Renal cortex interstitium (tissue), 11 donors: Measurements from ENCODE around the gene SPAG16. TPM values are rescaled to one million over a fixed set of nuclear protein-coding genes. Genes with fewer than 3 reads are reported as not detected.
"Not testable (repeated sequence)": the region's sequence is repeated elsewhere in the genome, so short reads cannot be mapped to it uniquely, and the experiment has no call there.

Experiments
- DNase-seq, 11 donors: peaks; one replicate each; pipeline ENCODE4 v3.0.0-alpha.2; 2013; ENCODE audit warnings: low read depth in 9 of 11, low spot score in 4 of 11; ENCODE audit errors: extremely low read depth in 1 of 11
- polyA plus RNA-seq, 3 donors: library from polyadenylated mRNA; unstranded; fragments of 120-200 nt; gene quantifications; one replicate each; pipeline ENCODE4 v1.2.1, GENCODE V29; 2013; ENCODE audit not compliant: insufficient read length in 3 of 3

SPAG16 gene
- polyA plus RNA-seq, 3 donors: 59.5 to 73.2 (median 60.7) TPM

GRCh38 chr2:213315168-213315876 is 31.1 kb downstream of the SPAG16 start:
- no peak for DNase-seq

DNA sequence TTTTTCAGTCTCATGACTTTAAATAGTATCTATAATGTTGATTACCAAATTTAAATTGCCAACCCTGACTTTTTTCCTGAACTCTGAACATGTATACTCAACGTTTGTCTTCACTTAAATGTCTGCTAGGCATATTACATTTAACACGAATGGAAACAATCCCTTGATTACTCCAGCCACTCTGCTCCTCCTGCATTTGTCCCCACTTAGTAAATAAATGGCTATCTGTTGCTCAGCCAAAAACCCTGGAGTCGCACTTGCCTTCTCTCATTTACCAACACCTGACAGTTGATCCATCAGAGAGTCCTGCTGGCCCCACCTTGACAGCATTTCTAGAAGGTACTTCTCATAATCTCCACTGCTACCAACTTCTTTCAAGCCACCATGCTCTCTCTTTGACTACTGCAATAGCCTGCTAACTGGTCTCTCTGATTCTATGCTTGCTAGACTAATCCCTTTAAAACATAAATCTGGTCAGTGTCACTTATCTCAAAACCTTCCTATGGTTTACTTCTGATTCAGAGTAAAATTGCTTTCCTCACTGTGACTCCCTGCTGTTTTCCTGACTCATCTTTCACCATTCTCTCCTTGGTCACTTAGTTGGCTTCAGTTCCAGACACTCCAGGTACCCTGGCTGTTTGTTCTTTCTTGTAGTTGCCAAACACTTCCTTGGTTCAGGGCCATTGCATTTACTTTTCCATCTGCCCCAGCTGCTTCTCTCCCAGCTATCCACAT is 31.9 kb downstream of the SPAG16 start:
- no peak for DNase-seq

- no peak for DNase-seq
Measured at GRCh38 chr2:213317929-213318328, 33.7 kb downstream of the SPAG16 start.

GRCh38 chr2:213320604-213321003 is 36.3 kb downstream of the SPAG16 start:
- no peak for DNase-seq

GRCh38 chr2:213336253-213336770 is 52.0 kb downstream of the SPAG16 start:
- no peak for DNase-seq

DNA sequence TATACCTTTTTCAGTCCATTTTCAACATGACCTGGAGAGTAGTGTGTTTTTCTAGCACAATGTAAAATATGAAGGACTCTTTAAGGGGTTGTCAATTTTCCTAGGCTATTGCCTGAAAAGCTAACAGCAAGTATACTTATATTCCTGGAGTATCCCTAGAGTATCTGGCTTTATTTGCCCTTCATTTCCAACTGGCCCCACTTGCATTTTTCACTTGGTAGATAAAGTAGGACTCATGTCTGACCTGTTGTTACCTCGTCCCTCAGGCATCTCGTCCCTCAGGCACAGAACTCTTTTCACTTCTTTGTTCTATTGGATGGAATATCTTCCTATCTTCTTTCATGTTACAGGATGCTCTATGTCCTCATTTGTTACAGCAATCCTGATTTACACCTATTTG is 69.2 kb downstream of the SPAG16 start:
- no peak for DNase-seq

DNA sequence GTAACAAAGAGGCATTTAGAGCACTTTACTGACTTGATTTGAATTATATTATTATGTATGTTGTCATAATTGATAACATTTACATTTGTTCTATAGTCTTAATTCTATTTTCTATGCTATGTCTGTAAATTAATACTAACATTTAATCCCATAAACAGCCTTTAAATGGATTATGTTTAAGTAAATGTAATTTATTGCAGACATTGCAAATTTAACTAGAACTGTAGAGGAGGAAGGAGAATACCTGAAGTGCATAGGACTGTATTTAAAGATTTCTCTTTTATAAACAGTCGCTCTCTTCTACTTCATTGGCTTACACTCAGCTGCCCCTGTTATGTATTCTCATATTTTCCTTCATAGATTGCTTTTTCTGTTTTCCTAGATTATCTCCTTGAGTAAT is 92.4 kb downstream of the SPAG16 start:
- no peak for DNase-seq

DNA sequence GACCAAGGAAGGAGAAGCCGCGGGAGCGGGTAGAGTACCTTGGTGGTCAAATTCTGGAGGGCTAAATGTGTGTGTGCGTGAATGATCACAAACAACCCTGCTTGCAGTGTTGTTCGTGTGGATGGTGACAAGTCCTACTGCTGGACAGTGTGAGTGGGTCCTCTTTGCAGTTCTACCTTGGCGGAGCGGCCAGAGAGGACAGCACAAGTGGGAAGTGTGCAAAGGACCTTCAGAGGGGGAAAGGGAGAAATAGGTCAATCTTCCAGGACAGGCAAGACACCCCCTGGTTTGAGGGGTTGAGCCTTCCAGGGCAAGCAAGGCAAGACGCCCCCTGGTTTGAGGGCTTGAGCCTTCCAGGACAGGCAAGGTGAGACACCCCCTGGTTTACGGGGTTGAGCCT is 122.8 kb downstream of the SPAG16 start:
- not testable (repeated sequence) for DNase-seq

- DNase-seq: not testable (repeated sequence)
Measured at GRCh38 chr2:213408426-213409070, 124.3 kb downstream of the SPAG16 start.

DNA sequence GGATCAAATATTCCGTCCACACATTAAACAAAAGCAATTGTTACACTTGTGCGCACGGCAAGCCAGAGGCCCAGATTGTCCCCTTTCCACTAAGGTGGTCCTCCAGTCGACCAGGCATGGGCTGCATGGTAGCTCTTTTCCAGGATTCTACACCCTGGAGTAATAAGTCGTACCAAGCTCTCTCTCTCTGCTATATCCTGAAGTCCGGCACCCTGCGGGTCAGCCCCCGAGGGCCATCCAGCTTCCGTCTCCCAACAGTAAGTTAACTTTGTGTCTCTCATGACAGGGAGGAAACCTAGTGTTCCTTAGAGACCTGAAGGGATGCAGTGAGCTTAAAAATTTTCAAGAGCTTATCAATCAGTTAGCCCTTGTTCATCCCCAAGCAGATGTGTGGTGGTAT is 126.4 kb downstream of the SPAG16 start:
- not testable (repeated sequence) for DNase-seq

DNA sequence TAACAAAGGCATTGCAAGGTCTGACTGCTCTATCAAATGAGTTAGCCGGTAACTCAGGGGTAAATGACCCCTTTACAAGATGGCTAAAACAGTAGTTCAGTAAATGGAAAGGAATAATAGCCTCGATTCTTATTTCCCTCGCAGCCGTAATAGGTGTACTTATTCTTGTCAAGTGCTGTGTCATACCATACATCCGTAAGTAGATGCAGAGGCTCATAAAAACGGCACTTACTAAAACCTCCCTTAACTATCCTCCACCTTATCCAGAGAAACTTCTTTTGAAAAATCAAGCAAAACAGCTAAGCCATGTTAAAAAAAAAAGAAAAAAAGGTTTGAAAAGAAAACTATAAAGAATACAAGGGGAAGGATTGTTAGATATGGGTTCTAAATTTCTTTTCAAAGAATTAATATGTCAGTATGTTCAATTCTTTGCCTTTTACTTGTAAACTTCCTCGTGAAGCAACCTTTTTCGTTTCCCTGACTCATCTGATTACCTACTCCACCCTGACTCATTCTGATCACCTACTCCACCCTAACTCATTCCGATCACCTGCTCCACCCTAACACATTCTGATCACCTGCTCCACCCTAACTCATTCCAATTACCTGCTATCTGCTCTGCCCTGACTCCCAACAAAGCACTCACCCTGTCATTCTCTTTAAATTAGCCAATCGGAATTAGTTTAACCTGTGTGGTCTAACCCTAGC is 127.5 kb downstream of the SPAG16 start:
- DNase-seq: no peak

- no peak for DNase-seq
Measured at GRCh38 chr2:213415093-213415492, 130.8 kb downstream of the SPAG16 start.

GRCh38 chr2:213416832-213417231 is 132.6 kb downstream of the SPAG16 start:
- no peak for DNase-seq

DNA sequence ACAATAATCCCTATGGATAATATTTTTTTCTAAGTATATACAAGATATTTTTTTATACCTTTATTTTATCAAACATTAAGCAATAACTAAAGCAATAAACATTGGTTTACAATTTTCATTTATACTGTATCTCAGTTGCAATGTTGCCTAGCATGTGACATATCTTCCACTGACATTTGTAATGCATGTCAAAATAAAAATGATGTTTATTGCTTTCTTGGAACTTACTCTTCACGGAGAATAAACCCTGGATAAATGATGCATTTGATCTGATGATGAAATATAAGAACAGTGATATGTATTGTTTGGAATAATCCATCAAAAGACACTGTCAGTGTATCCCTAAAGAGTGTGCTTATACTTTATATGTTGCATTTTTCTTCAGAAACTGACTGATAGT is 135.7 kb downstream of the SPAG16 start:
- DNase-seq: no peak

- DNase-seq: no peak
Measured at GRCh38 chr2:213420828-213421385, 136.6 kb downstream of the SPAG16 start.

GRCh38 chr2:213422211-213422610 is 137.9 kb downstream of the SPAG16 start:
- DNase-seq: no peak

- DNase-seq: no peak
Measured at GRCh38 chr2:213425618-213426017, 141.4 kb downstream of the SPAG16 start.

DNA sequence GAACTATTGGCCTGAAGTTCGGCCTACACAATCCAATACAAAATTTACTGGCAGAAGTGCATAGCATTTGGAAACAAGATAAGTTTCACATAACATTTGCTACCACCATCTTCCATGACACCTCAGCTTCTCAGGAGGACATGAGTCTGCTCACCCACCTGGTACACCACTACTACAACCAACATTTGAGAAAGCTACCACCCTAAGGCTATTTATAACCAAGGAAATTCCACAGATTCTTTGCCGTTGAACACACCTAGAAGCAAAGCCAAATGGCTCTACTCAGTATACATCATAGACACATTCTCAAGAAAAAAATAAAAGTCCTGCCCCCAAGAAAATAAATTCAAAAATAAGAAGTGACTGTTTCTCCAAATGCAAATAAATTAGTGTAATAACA is 145.3 kb downstream of the SPAG16 start:
- no peak for DNase-seq

- no peak for DNase-seq
Measured at GRCh38 chr2:213443921-213444320, 159.7 kb downstream of the SPAG16 start.
